Lung (tissue), 12 donors: ENCODE measurements around the gene TSPAN18. TPM values are rescaled to one million over a fixed set of nuclear protein-coding genes. Genes with fewer than 3 reads are reported as not detected.

Experiments used
- ATAC-seq: fragments of 200-7000 bp; cut with Tn5 transposase; one replicate; pipeline ENCODE4 v1.9.1; 2020; ENCODE audit warnings: moderate number of reproducible peaks; ENCODE audit not compliant: insufficient read depth, low FRiP score
- DNase-seq, 3 donors: peaks; one replicate each; pipeline ENCODE4 v3.0.0-alpha.2; 2013 to 2017
- H3K27ac ChIP-seq, 2 donors: one replicate each; pipeline ENCODE4 v1.5.1; 2013; ENCODE audit warnings: mild to moderate bottlenecking in 2 of 2, moderate library complexity in 2 of 2, control low read depth in 1 of 2, inconsistent platforms in 1 of 2, low read depth in 1 of 2, low read length in 1 of 2
- H3K27me3 ChIP-seq, 3 donors: one replicate each; pipeline ENCODE4 v1.5.1; 2013; ENCODE audit warnings: low read length in 2 of 3; ENCODE audit not compliant: control insufficient read depth in 3 of 3, insufficient read depth in 3 of 3
- H3K36me3 ChIP-seq, 4 donors: one replicate each; pipeline ENCODE4 v1.5.1; 2013; ENCODE audit warnings: low read length in 4 of 4, mild to moderate bottlenecking in 1 of 4, moderate library complexity in 1 of 4; ENCODE audit not compliant: control insufficient read depth in 4 of 4, insufficient read depth in 4 of 4
- H3K4me1 ChIP-seq, 5 donors: one replicate each; pipeline ENCODE4 v1.5.1; 2013; ENCODE audit warnings: low read length in 5 of 5, mild to moderate bottlenecking in 2 of 5, moderate library complexity in 1 of 5; ENCODE audit not compliant: control insufficient read depth in 5 of 5, insufficient read depth in 5 of 5
- H3K4me3 ChIP-seq: one replicate; pipeline ENCODE4 v1.5.1; 2013; ENCODE audit warnings: mild to moderate bottlenecking, control low read depth, moderate library complexity
- H3K9ac ChIP-seq, 2 donors: one replicate each; pipeline ENCODE4 v1.5.1; 2013; ENCODE audit warnings: low read length in 2 of 2, control low read depth in 1 of 2; ENCODE audit not compliant: insufficient read depth in 1 of 2
- H3K9me3 ChIP-seq, 4 donors: one replicate each; pipeline ENCODE4 v1.5.1; 2013; ENCODE audit warnings: low read length in 3 of 4, mild to moderate bottlenecking in 1 of 4, moderate library complexity in 1 of 4; ENCODE audit not compliant: control insufficient read depth in 4 of 4, insufficient read depth in 3 of 4
- WGBS, 2 donors: extraction: QIAGEN DNeasy Blood & Tissue Kit; methylation state at CpG; one replicate each; pipeline ENCODE4 v1.1.7; 2013; 5-methylcytosine and 5-hydroxymethylcytosine counted together
- polyA plus RNA-seq, 2 donors: library from polyadenylated mRNA; stranded (reverse); fragments of 200-250 nt; gene quantifications; one replicate each; pipeline ENCODE4 v1.2.1, GENCODE V29; 2013
- total RNA-seq, 2 donors: library from RNA; depleted of rRNA in 1 of 2; stranded (reverse); fragments of >200 nt in 1 of 2; gene quantifications; one replicate each; pipeline ENCODE4 v1.2.1, GENCODE V29; 2014 to 2021
- TF ChIP-seq, protein P1 (sequence below): IDR thresholded peaks from 2 replicates; pipeline ENCODE4 v1.5.1; 2012; ENCODE audit warnings: mild to moderate bottlenecking; ENCODE audit errors: control extremely low read depth, extremely low read depth
- donor health status: control.
- donor health status: control.
- donor health status: Bipolar disorder and iron deficiency.
- donor health status: healthy.
- donor health status: DM: yes; HTN: yes; CAD: no.

Gene TSPAN18
- total and polyA plus RNA-seq, 4 donors = 8.3 to 40.7 (median 21.4) TPM

DNA sequence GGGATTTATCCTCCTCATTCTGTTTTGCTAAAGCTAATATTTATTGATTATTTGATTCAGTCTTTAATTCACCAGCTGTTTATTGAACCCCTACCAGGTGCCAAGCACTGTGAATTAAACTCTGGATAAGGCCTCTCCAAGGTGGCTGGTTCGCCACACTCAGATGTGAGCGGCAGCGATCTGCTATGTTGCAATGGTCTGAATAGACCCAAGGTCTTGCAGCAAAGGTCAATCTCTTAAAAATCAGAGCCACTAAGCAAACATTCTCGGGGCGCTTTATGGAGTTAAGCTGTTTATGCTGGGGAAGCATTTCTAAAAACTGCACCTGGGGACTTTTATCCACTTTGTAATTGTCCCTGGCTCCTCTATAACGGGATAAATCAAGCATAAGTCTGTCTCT, 10.5 kb upstream of the TSPAN18 start:
- no peak for ATAC-seq
- Histone ChIP-seq H3K27ac (no peak overlapping the region), H3K9me3 (peaks cover 0 to 3% (median 0%) of the 10 kb centered on the region in 4 donors), H3K27me3 (no peaks in the 10 kb centered on the region), H3K9ac (no peak overlapping the region), H3K4me3 (no peak overlapping the region), H3K36me3 (no peaks in the 10 kb centered on the region), H3K4me1 (peaks cover 0 to 6% (median under 1%) of the 10 kb centered on the region in 5 donors)
- DNase-seq = no peak
- TF ChIP-seq, protein P1, sequence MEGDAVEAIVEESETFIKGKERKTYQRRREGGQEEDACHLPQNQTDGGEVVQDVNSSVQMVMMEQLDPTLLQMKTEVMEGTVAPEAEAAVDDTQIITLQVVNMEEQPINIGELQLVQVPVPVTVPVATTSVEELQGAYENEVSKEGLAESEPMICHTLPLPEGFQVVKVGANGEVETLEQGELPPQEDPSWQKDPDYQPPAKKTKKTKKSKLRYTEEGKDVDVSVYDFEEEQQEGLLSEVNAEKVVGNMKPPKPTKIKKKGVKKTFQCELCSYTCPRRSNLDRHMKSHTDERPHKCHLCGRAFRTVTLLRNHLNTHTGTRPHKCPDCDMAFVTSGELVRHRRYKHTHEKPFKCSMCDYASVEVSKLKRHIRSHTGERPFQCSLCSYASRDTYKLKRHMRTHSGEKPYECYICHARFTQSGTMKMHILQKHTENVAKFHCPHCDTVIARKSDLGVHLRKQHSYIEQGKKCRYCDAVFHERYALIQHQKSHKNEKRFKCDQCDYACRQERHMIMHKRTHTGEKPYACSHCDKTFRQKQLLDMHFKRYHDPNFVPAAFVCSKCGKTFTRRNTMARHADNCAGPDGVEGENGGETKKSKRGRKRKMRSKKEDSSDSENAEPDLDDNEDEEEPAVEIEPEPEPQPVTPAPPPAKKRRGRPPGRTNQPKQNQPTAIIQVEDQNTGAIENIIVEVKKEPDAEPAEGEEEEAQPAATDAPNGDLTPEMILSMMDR = no peak
- 75 to 87% methylated on average over 6 of the region's 6 CpGs for WGBS, 2 donors

- Histone ChIP-seq H3K9ac (no peak overlapping the region), H3K36me3 (no peaks in the 10 kb centered on the region), H3K9me3 (peaks cover 0 to 3% (median 0%) of the 10 kb centered on the region in 4 donors), H3K4me3 (no peak overlapping the region), H3K27me3 (no peaks in the 10 kb centered on the region), H3K27ac (no peak overlapping the region), H3K4me1 (peaks cover 0 to 8% (median 0%) of the 10 kb centered on the region in 5 donors)
- 88 to 92% methylated on average over 5 of the region's 5 CpGs for WGBS, 2 donors
- ATAC-seq = no peak
- no peak for DNase-seq
- TF ChIP-seq, protein P1 = no peak
These were observed 8.7 kb upstream of the TSPAN18 start for GRCh38 chr11:44718057-44718456.

DNA sequence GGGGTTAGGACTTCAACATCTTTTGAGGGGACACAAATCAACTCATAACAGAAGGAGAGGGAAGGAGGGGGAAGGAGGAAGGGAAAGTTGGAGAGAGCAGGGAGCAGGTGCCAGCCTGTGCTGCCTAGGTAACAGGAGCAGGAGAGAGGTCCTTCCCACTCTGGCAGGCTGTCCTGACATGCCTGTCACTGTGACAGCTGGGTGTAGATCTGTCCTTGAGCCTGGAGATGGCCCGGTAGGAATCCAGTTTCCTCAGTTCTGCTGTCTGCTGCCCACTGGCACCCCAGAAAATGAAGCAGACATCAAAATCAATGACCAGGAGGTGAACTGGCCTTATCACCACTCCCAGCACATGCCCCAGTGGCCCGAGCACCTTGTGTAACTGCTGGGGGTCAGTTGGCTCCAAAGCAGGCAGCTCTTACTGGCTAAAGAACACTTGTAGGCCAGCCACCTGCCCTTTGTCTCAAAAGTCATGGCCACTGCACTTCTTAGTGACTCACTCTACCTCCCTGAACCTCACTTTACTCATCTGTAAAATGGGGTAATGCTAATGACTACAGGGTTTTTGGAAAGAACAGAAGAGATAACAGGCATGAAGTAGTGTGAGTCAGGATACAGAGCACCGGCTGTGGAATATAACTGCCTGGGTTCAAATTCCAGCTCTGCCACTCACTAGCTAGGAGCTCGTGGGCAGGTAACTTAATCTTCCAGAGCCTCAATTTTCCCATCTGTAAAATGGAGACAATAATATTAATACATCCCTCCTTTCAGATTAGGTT, 8.0 kb upstream of the TSPAN18 start:
- Histone ChIP-seq H3K36me3 (no peaks in the 10 kb centered on the region), H3K9ac (no peak overlapping the region), H3K4me3 (no peak overlapping the region), H3K27ac (no peak overlapping the region), H3K27me3 (no peaks in the 10 kb centered on the region), H3K4me1 (peaks cover 0 to 8% (median 0%) of the 10 kb centered on the region in 5 donors), H3K9me3 (peaks cover 0 to 3% (median 0%) of the 10 kb centered on the region in 4 donors)
- no peak for DNase-seq
- ATAC-seq = no peak
- TF ChIP-seq, protein P1 = no peak
- WGBS, 2 donors = 79 to 89% methylated on average over 4 of the region's 4 CpGs
